NCI-H2171 treated with DMSO at 0.1 percent for 48 hours (cell line): Measurements from ENCODE around the gene TNNC1.

Experiments
- DNase-seq: peaks from one replicate; lab custom pipeline; 2025; lab: John Stamatoyannopoulos, UW

TNNC1 gene

GRCh38 chr3:52453496-52454249, at the start of gene TNNC1:
Gene TNNC1 (minus strand): TSS chr3:52454041. CDS start chr3:52454015, 26 bp downstream.
- DNase-seq: no peak

- no peak for DNase-seq
Measured at GRCh38 chr3:52502808-52503350, 49.0 kb upstream of the TNNC1 start.

- DNase-seq: no peak
Measured at GRCh38 chr3:52502001-52502400, 48.2 kb upstream of the TNNC1 start.

GRCh38 chr3:52501046-52501445, 47.2 kb upstream of the TNNC1 start:
- no peak for DNase-seq

- DNase-seq: no peak
Measured at GRCh38 chr3:52498137-52499054, 44.6 kb upstream of the TNNC1 start.

GRCh38 chr3:52495777-52496602, 42.1 kb upstream of the TNNC1 start:
- no peak for DNase-seq

GRCh38 chr3:52494886-52495495, 41.1 kb upstream of the TNNC1 start, which contains the start of gene STAB1:
Gene STAB1 (plus strand): TSS chr3:52495338. CDS start chr3:52495414, 76 bp downstream.
- no peak for DNase-seq

- DNase-seq: no peak
Measured at GRCh38 chr3:52494445-52494844, 40.6 kb upstream of the TNNC1 start.

GRCh38 chr3:52493232-52494017, 39.6 kb upstream of the TNNC1 start:
- DNase-seq: no peak

GRCh38 chr3:52492059-52492458, 38.2 kb upstream of the TNNC1 start:
- DNase-seq: no peak

GRCh38 chr3:52490939-52491526, 37.2 kb upstream of the TNNC1 start:
- no peak for DNase-seq

- no peak for DNase-seq
Measured at GRCh38 chr3:52490035-52490938, 36.4 kb upstream of the TNNC1 start.

- no peak for DNase-seq
Measured at GRCh38 chr3:52489453-52489852, 35.6 kb upstream of the TNNC1 start.

GRCh38 chr3:52488746-52489145, 34.9 kb upstream of the TNNC1 start:
- DNase-seq: no peak

- DNase-seq: no peak
Measured at GRCh38 chr3:52487788-52488691, 34.2 kb upstream of the TNNC1 start.

- DNase-seq: no peak
Measured at GRCh38 chr3:52487050-52487787, 33.4 kb upstream of the TNNC1 start.
